T-helper 1 cell treated with Interleukin-12 subunit alpha and Interleukin-12 subunit beta and Interleukin-4 antibody, amounts not matched to agents 30 μg/mL and 1 μg/mL, for 36 hours (primary cell): Measurements from ENCODE around the gene CCL27.
A peak's percentile ranks its signal among the peaks of the same experiment; 100 is the strongest.

Source experiments
- H3K27ac Mint-ChIP-seq: one replicate; pipeline ENCODE4 v1.8.0; 2021; ENCODE audit warnings: mild to moderate bottlenecking, mixed read lengths
- H3K27me3 Mint-ChIP-seq: one replicate; pipeline ENCODE4 v1.8.0; 2021; ENCODE audit warnings: low read depth, mixed read lengths
- H3K36me3 Mint-ChIP-seq: one replicate; pipeline ENCODE4 v1.8.0; 2021; ENCODE audit warnings: low read depth, mixed read lengths
- H3K4me1 Mint-ChIP-seq: one replicate; pipeline ENCODE4 v1.8.0; 2021; ENCODE audit warnings: low read depth, mixed read lengths
- H3K4me3 Mint-ChIP-seq: one replicate; pipeline ENCODE4 v1.8.0; 2021; ENCODE audit warnings: mild to moderate bottlenecking, moderate library complexity, mixed read lengths
- H3K9me3 Mint-ChIP-seq: one replicate; pipeline ENCODE4 v1.8.0; 2021; ENCODE audit warnings: mixed read lengths

CCL27 gene

DNA sequence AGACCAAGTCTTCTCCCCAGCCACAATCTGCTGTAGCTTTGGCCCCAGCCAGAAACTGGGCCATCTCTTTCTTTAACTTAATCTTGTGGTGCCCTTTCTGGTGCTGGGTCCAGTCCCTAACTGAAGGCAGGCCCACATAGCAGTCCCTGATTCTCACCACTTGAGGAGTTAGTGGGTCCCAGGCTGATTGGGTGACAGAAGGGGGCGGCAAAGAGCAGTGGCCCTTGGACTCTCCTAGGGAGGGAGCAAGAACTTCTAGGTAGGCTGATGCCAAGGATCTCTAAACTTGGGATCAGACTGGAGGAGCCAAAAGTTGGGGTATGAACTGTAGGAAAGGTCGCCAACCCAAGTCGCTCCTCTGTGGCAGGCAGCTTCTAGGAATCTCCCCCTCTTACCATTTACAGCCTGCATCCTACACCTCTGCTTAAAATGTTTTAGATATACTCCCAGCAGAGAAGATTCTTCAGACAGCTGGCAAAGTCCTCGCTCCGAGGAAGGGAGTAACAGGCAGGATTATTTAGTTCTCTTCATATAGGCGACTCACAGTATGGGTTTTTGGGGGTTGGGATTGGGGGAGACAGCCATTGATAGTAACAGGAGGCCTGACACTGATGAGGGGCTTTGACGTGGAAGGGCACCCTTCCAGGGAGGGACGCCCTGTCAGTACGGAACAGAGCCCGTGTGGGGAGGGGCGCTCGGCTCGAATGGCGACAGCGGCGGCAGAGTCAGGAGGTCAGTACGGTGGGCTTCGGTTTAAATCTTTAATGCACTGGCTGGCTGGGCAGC, 2.0 kb upstream of the CCL27 start:
- H3K27me3 Mint-ChIP-seq = no peaks in the 10 kb centered on the region
- H3K9me3 Mint-ChIP-seq = peaks cover 5% of the 10 kb centered on the region
- peak overlapping the region; percentile 64 for H3K27ac Mint-ChIP-seq
- peaks cover 41% of the 10 kb centered on the region for H3K4me1 Mint-ChIP-seq
- peaks cover 24% of the 10 kb centered on the region for H3K36me3 Mint-ChIP-seq
- H3K4me3 Mint-ChIP-seq = peak overlapping the region; percentile 86

DNA sequence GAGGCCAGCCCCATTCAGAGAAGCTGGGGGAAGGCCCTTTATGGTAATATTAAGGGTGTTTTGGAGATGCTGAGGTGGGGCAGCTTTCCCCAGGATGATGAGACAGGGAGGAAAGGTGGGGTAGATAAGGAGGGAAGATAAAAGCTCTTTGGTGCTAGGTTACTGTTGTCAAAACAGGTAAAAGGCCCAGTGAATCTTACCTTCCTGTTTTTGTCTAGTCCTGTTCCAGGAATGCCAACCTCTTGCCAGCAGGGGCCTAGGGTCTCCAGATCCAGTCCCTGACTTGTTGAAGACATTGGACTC, 797 bp upstream of the CCL27 start:
- H3K27me3 Mint-ChIP-seq = no peaks in the 10 kb centered on the region
- peak overlapping the region; percentile 82 for H3K27ac Mint-ChIP-seq
- peaks cover 14% of the 10 kb centered on the region for H3K36me3 Mint-ChIP-seq
- peak overlapping the region; percentile 52 for H3K4me3 Mint-ChIP-seq
- no peaks in the 10 kb centered on the region for H3K9me3 Mint-ChIP-seq
- peaks cover 41% of the 10 kb centered on the region for H3K4me1 Mint-ChIP-seq

DNA sequence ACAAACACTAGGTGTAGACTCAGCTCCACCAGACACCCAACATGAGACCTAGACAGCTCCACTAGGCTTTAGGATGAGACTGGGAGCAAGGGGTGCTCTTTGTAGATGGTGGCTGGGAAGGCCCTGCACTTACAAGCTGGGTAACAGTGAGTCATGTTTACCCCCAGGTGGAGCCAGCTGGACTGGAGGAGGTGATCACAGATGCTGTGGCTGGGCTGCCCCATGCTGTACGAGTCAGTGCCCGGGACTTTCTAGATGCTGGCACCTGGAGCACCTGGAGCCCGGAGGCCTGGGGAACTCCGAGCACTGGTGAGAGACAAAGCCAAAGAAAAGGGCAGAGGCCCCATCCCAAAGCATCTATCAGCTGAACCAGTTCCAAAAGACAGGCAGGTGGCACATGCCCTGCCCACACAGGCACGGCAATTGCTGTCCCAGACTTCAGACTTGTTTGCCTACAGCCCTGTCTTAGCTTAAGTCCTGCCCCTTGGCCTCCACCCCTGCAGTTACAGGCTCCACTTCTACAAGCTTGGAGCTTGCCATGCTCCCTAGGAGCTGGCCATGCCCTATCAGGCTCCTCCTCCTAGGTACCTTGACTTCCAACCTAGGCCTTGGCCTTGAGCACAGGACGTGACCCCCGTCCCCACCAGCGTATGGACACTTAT, 2.7 kb downstream of the CCL27 start:
- Mint-ChIP-seq H3K27ac (no peak overlapping the region), H3K4me1 (peaks cover 30% of the 10 kb centered on the region), H3K27me3 (no peaks in the 10 kb centered on the region), H3K36me3 (peaks cover 14% of the 10 kb centered on the region), H3K4me3 (no peak overlapping the region), H3K9me3 (no peaks in the 10 kb centered on the region)

DNA sequence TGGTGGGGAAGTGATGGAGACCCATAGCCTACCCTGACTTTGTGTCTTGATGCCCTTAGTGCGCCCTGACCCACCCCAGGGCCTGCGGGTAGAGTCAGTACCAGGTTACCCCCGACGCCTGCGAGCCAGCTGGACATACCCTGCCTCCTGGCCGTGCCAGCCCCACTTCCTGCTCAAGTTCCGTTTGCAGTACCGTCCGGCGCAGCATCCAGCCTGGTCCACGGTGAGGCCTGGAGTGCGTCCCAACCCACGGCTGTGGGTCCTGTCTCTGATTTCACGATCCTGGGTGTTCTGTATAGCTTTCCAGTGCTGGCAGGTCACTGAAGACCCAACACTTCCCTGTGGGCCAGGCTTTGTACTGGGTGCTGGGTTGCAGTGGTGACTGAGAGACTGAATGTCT, 4.0 kb downstream of the CCL27 start:
- H3K36me3 Mint-ChIP-seq = peaks cover 11% of the 10 kb centered on the region
- H3K4me3 Mint-ChIP-seq = no peak overlapping the region
- no peaks in the 10 kb centered on the region for H3K9me3 Mint-ChIP-seq
- peaks cover 19% of the 10 kb centered on the region for H3K4me1 Mint-ChIP-seq
- no peaks in the 10 kb centered on the region for H3K27me3 Mint-ChIP-seq
- H3K27ac Mint-ChIP-seq = no peak overlapping the region

DNA sequence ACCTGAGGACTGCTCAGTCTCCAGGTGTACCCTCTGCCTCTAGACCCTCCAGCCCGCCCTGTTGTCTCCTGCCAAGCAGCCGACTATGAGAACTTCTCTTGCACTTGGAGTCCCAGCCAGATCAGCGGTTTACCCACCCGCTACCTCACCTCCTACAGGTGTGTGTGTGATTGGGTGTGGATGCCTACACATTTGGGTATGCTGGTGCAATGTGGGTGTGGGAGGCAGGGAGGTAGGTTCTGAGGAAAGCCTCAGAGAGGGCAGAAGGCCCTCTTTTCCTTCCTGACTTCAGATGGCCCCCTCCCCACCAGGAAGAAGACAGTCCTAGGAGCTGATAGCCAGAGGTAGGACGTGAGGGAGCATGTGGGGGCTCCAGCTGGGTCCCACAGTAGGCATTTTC, 5.5 kb downstream of the CCL27 start:
- H3K4me1 Mint-ChIP-seq = peaks cover 15% of the 10 kb centered on the region
- peaks cover 9% of the 10 kb centered on the region for H3K36me3 Mint-ChIP-seq
- no peak overlapping the region for H3K27ac Mint-ChIP-seq
- no peaks in the 10 kb centered on the region for H3K27me3 Mint-ChIP-seq
- no peaks in the 10 kb centered on the region for H3K9me3 Mint-ChIP-seq
- H3K4me3 Mint-ChIP-seq = no peak overlapping the region

DNA sequence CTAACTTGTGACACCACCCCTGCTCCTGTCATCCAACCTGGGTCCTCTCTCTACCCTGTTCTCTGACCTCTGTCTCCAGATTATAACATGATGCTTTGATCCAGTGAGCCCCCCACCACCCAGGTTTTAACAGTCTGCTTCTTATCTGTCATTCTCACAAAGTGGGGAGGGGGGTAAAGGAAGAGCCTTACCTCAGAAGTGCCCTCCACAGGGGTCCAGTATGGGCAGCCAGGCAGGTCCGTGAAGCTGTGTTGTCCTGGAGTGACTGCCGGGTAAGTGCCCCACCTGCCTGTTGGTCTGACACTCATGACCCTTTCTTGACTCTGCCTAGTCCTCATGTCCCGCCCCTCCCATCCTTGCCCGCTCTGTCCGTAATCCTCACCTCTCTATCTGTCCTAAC, 7.1 kb downstream of the CCL27 start:
- Mint-ChIP-seq H3K4me1 (peaks cover 9% of the 10 kb centered on the region), H3K27ac (no peak overlapping the region), H3K4me3 (no peak overlapping the region), H3K27me3 (no peaks in the 10 kb centered on the region), H3K9me3 (no peaks in the 10 kb centered on the region), H3K36me3 (peaks cover 4% of the 10 kb centered on the region)

DNA sequence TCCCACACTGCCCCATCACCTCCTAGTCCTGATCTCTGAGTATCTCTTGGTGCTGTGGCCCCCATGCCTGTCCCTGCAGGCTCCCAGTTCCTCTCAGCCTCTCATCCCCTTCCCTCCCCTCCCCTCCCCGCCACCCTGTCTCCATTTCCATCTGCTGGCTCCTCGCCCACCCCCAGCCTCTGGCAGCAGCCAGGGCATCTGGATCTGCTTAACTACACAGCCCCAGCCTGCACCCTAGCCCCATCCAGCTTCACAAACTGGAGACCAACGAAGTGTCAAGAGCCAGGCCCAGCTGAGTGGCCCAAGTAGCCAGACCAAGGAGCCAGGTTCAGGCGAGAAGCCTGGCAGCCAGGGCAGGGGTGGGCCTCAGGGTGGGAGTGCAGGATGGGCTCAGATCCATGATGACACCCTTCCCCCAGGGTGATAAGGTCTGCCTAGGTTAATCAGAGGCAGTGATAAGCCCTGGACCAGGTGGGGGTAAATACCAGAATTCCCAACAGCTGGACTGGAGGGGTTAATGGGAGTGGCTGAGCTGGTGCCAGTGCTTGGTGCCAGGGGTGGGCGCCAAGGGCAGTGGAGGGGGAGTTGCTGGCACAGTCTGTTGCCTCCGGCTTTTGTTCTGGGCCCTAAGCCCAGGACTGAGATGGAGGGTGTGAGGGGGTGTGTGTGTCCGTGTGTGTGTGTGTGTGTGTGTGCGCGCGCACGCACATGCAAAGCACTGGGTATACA, 8.0 kb downstream of the CCL27 start:
- H3K4me3 Mint-ChIP-seq = no peak overlapping the region
- H3K27me3 Mint-ChIP-seq = no peaks in the 10 kb centered on the region
- H3K36me3 Mint-ChIP-seq = peaks cover 9% of the 10 kb centered on the region
- peak overlapping the region; percentile 70 for H3K27ac Mint-ChIP-seq
- no peaks in the 10 kb centered on the region for H3K9me3 Mint-ChIP-seq
- peaks cover 9% of the 10 kb centered on the region for H3K4me1 Mint-ChIP-seq

DNA sequence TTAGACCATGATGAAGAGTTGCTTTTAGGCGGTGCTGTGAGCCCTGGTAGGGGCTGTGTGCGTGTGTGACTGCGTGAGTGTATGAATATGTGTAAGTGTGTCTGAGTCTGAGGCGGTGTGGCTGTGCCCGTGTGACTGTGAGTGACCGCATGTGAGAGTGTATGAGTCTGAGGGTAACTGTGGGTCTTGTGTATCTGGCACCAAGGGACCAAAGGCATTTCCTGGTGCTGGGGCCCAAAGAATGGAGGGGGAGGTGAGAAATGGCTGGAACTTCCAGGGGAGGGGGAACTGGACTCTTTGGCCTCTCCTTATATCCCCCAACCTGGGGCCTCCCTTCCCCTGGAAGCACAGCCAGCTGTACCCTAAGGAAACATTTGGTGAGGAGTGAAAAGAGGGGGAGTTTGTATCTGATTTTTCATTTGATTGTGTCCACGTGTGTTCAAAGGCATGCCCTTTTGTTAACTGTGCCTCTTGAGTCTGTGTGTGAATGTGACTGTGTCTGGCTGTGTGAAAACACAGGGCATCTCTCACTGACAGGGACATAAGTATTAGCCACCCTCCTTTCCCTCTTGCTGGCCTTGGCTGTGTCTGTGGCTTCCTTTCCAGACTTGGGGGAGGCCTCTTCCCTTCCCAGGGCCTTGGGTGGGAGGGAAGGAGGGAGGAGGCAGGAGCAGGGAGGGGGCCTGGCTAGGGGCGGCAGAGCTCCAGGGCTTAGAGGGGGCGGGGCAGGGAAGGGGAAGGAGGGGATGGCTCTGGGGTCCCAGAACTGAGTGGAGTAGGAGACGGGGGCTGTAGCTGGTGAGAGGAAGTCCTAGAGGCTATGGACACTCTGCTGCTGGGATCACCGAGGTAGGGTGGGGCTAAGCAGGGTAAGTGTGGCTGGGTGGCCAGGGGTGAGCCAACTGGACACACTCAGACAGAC, 9.0 kb downstream of the CCL27 start:
- Mint-ChIP-seq H3K27me3 (no peaks in the 10 kb centered on the region), H3K4me3 (no peak overlapping the region), H3K27ac (no peak overlapping the region), H3K9me3 (no peaks in the 10 kb centered on the region), H3K36me3 (peaks cover 20% of the 10 kb centered on the region), H3K4me1 (peaks cover 15% of the 10 kb centered on the region)

DNA sequence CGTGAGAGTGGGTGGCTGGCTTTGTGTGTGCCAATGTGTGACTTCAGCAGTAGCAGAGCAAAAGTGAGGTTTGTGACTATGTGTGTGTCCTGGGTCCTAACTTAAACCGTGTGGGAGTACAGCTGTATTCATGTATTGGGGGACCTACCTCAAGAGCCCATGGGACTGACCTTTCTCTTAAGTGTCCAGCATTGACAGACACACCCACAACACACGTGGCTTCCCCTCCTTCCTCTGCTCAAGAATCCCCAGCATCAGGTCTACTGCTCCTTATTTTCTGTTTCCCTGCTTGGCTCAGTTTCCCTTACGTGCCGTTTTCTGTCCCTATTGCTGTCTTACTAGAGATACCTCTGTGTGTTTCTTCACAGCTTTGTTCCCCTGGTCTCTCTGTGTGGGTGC, 9.9 kb downstream of the CCL27 start:
- Mint-ChIP-seq H3K4me1 (peaks cover 23% of the 10 kb centered on the region), H3K4me3 (no peak overlapping the region), H3K9me3 (no peaks in the 10 kb centered on the region), H3K27ac (no peak overlapping the region), H3K36me3 (peaks cover 28% of the 10 kb centered on the region), H3K27me3 (no peaks in the 10 kb centered on the region)

DNA sequence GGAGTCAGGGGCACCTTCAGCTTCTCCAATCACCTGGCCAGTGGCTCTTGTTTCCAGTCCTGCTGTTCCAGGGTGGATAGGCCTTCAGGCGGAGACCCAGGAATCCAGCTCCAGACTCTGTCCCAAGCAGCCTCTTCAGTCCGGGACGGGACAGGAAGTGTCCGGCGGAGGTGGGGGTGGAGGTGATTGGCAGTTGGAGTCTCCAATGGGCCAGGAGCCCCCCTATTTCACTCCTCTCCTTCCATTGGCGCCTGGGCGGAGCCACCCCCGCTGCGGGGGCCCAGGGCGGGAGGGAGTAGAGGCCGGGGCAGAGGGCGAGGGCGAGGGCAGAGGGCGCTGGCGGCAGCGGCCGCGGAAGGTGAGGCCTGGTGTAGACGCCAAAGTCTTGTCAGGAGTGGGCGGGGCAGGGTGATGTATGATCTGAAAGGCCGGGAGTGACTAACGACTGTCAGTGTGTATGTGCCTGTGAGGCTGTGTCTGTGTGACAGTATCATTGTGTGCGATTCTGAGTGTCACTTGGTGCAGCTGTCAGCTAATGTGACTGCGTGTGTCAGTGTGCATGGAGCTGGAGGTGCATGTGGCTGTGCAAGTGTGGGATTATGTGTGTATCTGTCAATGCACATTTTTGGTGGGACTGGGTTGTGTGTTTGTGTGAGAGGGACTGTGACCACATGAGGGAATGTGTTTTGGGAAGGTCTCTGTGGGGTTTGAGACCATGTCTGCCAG, 10.4 kb downstream of the CCL27 start, which contains the start of gene IL11RA:
Gene IL11RA (plus strand): TSS at position 310 of the 726 bp plus-strand sequence. CDS start 3,033 bp downstream, outside the sequence.
- Mint-ChIP-seq H3K9me3 (no peaks in the 10 kb centered on the region), H3K27ac (no peak within 1 kb of the TSS), H3K4me1 (peaks cover 28% of the 10 kb centered on the region), H3K36me3 (peaks cover 31% of the 10 kb centered on the region), H3K4me3 (no peak within 1 kb of the TSS), H3K27me3 (no peaks in the 10 kb centered on the region)

DNA sequence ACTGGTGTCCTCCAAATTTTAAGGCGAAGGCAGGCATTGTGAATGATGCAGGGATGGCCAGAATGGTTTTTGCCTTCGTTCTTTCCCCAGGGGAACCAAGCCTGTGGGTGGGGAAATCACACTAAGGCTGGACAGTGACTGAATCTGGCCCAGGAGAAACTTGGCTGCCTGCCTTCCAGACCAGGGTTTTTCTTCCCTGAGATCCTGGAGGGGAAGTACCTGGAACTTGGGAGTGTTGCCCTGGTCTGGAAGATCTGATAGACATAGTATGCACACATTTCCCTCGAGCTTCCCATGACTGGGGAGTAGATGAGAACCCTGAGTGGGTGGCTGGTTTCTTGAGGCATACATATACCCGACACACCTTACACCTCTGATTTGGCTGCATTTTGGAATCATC, 11.1 kb downstream of the CCL27 start:
- peaks cover 31% of the 10 kb centered on the region for H3K4me1 Mint-ChIP-seq
- no peaks in the 10 kb centered on the region for H3K9me3 Mint-ChIP-seq
- H3K4me3 Mint-ChIP-seq = no peak overlapping the region
- H3K27me3 Mint-ChIP-seq = no peaks in the 10 kb centered on the region
- H3K36me3 Mint-ChIP-seq = peaks cover 31% of the 10 kb centered on the region
- H3K27ac Mint-ChIP-seq = no peak overlapping the region

DNA sequence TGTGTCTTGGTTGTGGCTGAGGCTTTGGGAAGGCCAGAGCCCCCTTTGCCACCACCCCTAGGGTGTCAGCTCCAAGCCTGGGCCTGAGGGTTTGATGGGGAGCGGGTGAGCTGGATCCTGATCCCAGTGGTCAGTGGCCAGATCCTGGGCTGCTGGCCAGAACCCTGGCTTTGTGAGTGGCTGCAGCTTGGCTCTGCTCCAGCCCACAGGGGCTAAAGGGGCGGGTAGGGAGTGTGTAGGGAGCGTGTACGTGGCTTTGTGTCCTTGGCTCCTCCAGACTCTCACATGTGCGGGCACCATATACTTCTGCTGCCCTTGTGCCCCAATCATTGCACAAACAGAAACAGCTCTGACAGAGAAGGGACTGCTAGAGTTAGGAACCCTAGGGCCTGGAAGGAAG, 11.6 kb downstream of the CCL27 start:
- Mint-ChIP-seq H3K4me3 (no peak overlapping the region), H3K27me3 (no peaks in the 10 kb centered on the region), H3K4me1 (peaks cover 34% of the 10 kb centered on the region), H3K27ac (no peak overlapping the region), H3K9me3 (no peaks in the 10 kb centered on the region), H3K36me3 (peaks cover 31% of the 10 kb centered on the region)

DNA sequence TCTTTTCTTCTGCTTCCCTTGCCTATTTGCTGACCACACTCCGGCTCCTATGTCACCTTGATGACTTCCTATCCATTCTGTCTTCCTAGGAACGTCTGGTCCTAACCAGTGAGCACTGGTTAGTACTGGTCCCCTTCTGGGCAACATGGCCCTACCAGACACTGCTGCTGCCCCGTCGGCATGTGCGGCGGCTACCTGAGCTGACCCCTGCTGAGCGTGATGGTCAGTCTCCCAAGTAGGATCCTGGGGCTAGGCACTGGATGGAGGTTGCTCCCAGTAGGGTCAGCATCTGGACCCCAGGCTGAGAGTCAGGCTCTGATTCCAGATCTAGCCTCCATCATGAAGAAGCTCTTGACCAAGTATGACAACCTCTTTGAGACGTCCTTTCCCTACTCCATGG, 13.8 kb downstream of the CCL27 start:
- no peaks in the 10 kb centered on the region for H3K27me3 Mint-ChIP-seq
- no peak overlapping the region for H3K27ac Mint-ChIP-seq
- H3K4me1 Mint-ChIP-seq = peaks cover 34% of the 10 kb centered on the region
- H3K36me3 Mint-ChIP-seq = peaks cover 31% of the 10 kb centered on the region
- no peaks in the 10 kb centered on the region for H3K9me3 Mint-ChIP-seq
- H3K4me3 Mint-ChIP-seq = peak overlapping the region; percentile 23
